Stimulated activated CD4-positive, alpha-beta T cell treated with anti-CD3 and anti-CD28 coated beads, Interleukin-15, amount 100 ng/mL, for 1 hour (primary cell): ENCODE measurements around the gene RIMS4.

Experiments used
- DNase-seq, 2 donors: peaks; one replicate each; pipeline ENCODE4 v3.0.0-alpha.2; 2020; ENCODE audit warnings: low read depth in 1 of 2, low spot score in 1 of 2

Gene RIMS4

GRCh38 chr20:44796758-44797457 lies 13.4 kb downstream of the RIMS4 start:
- no peak for DNase-seq

DNA sequence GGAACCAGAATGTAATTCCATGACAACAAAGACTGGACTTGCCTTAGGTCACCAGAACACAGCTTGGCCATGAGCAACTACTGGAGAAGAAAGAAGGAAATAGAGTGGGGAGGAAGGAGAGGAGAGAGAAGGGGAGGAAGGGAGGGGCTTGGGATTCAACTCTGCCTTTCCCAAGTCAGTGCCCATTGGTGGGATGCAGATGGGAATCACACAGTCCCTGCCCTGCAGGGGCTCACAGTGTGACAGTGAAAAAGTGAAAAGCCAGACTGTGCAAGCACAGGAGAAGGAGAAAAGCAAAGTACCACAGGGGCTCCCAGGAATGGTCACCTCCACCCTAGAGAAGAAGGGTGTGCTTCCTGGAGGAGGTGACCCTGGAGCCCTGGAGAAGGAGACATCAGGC lies 14.0 kb downstream of the RIMS4 start:
- DNase-seq, result no peak

- no peak for DNase-seq
Observed at GRCh38 chr20:44795836-44796235, 14.5 kb downstream of the RIMS4 start.

GRCh38 chr20:44792796-44793195 lies 17.6 kb downstream of the RIMS4 start:
- DNase-seq, result no peak

DNA sequence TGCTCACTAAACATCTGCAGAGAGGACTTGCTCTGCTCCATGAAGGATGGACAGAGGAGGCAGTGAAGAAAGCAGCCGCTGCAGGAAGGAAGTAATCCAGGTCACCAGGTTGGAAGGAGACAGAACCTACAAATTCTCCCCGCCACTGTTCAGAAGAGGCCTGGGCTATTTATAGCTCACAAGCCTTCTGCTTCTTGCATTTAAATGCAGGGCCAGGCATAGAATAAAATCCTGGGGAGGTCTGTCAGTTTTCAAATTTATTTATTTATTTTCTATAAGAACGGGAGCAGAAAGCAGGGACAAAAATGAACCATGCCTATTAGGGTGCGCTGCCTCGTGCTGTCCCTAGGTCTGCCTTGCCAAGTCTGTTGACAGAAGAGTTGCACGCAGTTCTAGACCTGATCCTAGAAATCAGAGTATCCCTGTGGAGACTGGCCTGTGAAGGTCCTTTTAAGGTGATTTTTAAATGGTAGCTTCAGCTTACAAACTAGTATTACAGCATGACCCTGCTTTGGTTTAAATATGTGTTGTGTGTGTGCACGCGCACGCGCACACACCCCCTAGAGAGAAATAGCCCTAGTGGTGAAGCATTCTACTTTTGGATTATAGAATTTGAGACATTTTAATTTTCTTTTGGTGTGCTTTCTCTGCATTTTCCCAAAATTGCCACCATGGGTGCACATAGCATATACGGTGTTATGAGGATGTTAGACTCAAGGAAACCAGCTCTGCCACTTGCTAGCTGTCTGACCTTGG lies 19.5 kb downstream of the RIMS4 start:
- no peak for DNase-seq

DNA sequence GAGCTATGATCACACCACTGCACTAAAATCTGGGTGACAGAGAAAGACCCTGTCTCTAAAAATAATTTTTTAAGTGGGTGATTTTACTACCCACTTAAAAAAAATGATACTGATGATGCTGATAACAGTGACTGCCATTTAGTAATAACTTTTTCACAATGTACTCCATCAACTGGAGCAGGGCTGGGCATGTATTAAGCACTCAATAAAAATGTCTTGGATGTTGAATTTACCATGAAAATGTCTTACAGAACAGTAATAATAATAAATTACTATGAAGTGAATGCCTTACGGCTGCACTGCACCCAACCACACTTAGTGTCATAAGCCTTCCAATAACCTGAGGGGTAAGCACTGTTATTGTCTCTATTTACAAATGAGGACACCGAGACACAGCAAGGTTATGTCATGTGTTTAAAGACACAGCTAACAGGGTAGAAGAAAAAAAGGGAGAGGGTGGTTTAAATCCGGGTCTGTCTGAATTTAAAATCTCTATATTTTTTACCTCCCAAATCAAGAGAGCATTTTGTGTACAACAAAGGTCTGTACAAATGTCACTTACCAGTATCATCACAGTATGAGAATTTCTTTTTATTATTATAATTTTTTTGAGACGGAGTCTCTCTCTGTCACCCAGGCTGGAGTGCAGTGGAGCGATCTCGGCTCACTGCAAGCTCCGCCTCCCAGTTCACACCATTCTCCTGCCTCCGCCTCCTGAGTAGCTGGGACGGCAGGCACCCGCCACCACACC lies 21.5 kb downstream of the RIMS4 start:
- DNase-seq, result no peak

- no peak for DNase-seq
Observed at GRCh38 chr20:44787299-44787698, 23.0 kb downstream of the RIMS4 start.

- DNase-seq, result no peak
Observed at GRCh38 chr20:44785768-44786167, 24.6 kb downstream of the RIMS4 start.

- no peak for DNase-seq
Observed at GRCh38 chr20:44784688-44785087, 25.7 kb downstream of the RIMS4 start.

DNA sequence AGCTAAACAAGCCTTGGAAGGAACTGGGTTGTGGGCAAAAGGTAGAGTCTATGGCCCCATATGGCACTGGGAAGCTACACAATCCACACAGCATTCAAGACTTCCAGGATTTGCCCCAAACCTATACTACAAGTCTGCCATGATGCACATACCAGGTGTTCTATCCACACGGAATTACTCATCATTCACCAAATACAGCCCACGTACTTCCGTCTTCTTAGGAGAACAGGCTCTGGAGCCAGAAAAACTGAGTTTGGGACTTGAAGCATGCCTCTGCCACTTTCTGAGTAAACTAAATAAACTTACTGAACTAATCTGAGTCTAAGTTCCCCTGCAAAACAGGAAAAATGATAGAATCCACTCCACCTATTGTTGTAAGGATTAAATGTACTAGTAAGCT lies 28.6 kb downstream of the RIMS4 start:
- no peak for DNase-seq

DNA sequence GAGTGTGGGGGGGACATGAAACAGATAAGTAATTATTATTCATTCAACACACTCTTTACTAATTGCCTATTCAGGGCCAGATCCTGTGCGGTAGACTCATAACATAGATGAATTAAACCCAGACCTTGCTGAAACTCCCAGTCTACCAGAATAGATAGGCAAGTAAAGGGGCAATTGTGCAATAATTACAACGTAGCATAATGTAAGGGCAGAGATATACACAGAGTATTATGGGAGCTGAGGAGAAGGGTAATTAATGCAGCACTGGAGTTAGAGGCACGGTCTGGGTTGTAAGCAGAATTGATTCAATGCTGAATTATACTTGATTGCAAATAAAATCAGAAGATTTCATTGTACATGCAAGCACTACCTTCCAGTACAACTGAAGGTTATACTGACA lies 29.2 kb downstream of the RIMS4 start:
- no peak for DNase-seq

GRCh38 chr20:44780226-44780625 lies 30.1 kb downstream of the RIMS4 start:
- no peak for DNase-seq

DNA sequence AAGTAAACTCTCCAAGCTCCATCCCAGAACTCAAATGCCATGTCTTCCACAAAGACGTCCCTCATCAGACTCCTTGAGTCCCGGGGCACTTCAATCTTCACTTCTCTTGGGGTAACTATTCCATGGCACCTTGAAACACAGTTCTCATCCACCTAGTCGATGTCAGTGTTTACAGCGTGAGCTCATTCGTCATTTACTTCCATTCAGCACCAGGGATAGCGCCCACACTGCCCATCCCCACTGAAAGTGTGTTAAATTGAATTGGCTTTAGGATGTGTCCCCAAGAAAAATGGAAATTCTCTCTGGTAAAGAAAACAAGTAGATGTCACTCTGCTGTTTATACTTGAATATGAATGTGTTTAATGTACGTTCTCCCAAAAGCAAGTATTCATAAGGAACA lies 33.4 kb downstream of the RIMS4 start:
- DNase-seq, result no peak

- no peak for DNase-seq
Observed at GRCh38 chr20:44773070-44773829, 37.1 kb downstream of the RIMS4 start.

GRCh38 chr20:44772636-44773035 lies 37.7 kb downstream of the RIMS4 start:
- no peak for DNase-seq

DNA sequence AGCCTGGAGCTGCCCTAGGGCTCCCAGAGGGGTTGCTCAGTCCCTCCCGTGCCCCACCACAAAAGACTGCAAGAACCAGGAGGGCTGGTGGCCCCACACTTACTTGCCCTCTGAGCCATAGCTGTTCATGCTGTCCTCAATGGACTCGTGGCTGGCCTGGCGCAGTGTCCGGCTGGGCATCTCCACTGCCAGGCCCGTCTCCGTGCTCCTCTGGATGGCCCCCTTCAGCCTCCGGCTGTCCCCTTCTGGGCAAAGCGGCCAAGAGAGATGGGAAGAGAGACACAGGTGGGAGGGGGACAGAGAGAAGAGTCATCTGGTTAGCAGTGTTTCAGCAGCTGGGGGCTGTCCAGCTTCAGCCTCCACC lies 39.2 kb downstream of the RIMS4 start:
- DNase-seq, result no peak

DNA sequence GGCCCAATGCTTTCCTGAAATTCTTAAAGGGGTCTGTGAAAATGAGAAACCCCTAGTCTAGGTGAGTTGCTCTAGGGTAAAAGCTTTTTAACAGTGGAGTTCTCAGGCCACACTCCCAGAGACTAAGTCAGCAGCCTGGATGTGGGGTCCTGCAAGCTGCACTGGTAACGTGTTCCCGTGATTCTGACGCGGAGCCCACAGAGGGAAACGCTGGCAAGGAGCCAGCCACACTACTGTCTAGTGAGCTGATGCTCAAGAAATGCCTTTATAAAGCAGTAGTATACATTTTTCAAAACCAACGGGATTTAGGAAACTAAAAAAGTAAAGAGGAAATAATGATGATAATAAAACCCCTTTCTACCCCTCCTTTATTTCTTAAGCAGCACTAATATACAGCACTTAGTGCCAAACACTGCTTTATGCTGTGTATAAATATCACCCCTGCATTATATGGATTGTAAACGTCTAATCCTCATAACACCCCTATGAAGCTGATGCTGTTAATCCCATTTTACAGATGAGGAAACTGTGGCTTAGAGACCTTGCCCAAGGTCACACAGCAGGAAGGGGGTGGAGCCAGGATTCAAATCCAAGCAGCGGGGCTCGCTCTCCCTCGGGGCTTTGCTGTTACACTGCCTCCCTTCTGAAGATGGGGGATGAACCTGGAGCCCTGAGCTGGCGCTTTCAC lies 39.7 kb downstream of the RIMS4 start:
- no peak for DNase-seq

GRCh38 chr20:44769481-44769863 lies 40.9 kb downstream of the RIMS4 start:
- no peak for DNase-seq

- DNase-seq, result no peak
Observed at GRCh38 chr20:44768854-44769480, 41.4 kb downstream of the RIMS4 start.

DNA sequence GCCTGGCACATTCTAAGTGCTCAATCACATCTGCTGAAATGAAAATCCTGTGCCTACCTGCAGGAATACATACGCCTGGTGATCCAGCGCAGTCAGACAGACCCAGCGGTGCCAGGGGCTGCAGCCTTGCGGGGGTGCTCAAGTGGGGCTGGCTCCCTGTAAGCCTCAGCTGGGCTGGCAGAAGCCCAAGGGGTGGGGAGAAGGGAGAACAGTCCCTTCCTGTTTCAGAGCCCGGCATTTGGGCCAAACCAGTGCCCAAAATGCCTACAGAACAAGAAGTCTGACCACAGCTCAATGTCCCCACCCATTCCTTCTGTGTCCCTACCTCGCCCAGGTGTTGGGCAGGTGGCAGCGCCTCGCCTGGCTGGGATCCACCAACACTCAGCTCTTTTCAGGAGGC lies 42.1 kb downstream of the RIMS4 start:
- DNase-seq, result no peak
